Measurements from ENCODE around the gene VAV2.
A peak's percentile ranks its signal among the peaks of the same experiment; 100 is the strongest.

VAV2 gene

GRCh38 chr9:134028076-134028475 lies 36.0 kb upstream of the VAV2 start:
- DNase-seq (ENCODE audit: low read depth), result no peak

GRCh38 chr9:134027561-134027960 lies 35.4 kb upstream of the VAV2 start:
- DNase-seq (ENCODE audit: low read depth), result no peak

GRCh38 chr9:134026981-134027380 lies 34.9 kb upstream of the VAV2 start:
- DNase-seq (ENCODE audit: low read depth), result no peak

GRCh38 chr9:134026581-134026980 lies 34.5 kb upstream of the VAV2 start:
- no peak for DNase-seq (ENCODE audit: low read depth)

- DNase-seq (ENCODE audit: low read depth), result peak; percentile 33
Measured at GRCh38 chr9:134025606-134026541, 33.8 kb upstream of the VAV2 start.

- DNase-seq (ENCODE audit: low read depth), result peak; percentile 85
Measured at GRCh38 chr9:134024828-134025605, 32.9 kb upstream of the VAV2 start, which contains the start of gene BRD3OS. BRD3OS (plus strand) TSS chr9:134025481; CDS start chr9:134026748, 1,267 bp downstream.

GRCh38 chr9:134024214-134024792 lies 32.2 kb upstream of the VAV2 start:
- no peak for DNase-seq (ENCODE audit: low read depth)

- DNase-seq (ENCODE audit: low read depth), result no peak
Measured at GRCh38 chr9:134014946-134015345, 22.8 kb upstream of the VAV2 start.

- no peak for DNase-seq (ENCODE audit: low read depth)
Measured at GRCh38 chr9:134011401-134011800, 19.3 kb upstream of the VAV2 start.

- no peak for DNase-seq (ENCODE audit: low read depth)
Measured at GRCh38 chr9:134010310-134011173, 18.4 kb upstream of the VAV2 start.

- no peak for DNase-seq (ENCODE audit: low read depth)
Measured at GRCh38 chr9:134007571-134007970, 15.4 kb upstream of the VAV2 start.

GRCh38 chr9:134007150-134007549 lies 15.0 kb upstream of the VAV2 start:
- no peak for DNase-seq (ENCODE audit: low read depth)

- DNase-seq (ENCODE audit: low read depth), result no peak
Measured at GRCh38 chr9:134005381-134005780, 13.3 kb upstream of the VAV2 start.

GRCh38 chr9:134004881-134005280 lies 12.8 kb upstream of the VAV2 start:
- DNase-seq (ENCODE audit: low read depth), result no peak

- DNase-seq (ENCODE audit: low read depth), result no peak
Measured at GRCh38 chr9:134004131-134004873, 12.2 kb upstream of the VAV2 start.

- no peak for DNase-seq (ENCODE audit: low read depth)
Measured at GRCh38 chr9:134003237-134003636, 11.1 kb upstream of the VAV2 start.

- DNase-seq (ENCODE audit: low read depth), result no peak
Measured at GRCh38 chr9:134002796-134003195, 10.7 kb upstream of the VAV2 start.

- no peak for DNase-seq (ENCODE audit: low read depth)
Measured at GRCh38 chr9:133999851-134000265, 7.7 kb upstream of the VAV2 start.

- DNase-seq (ENCODE audit: low read depth), result no peak
Measured at GRCh38 chr9:133998915-133999595, 6.9 kb upstream of the VAV2 start.

GRCh38 chr9:133997584-133997983 lies 5.5 kb upstream of the VAV2 start:
- DNase-seq (ENCODE audit: low read depth), result no peak

Data from activated T-cell treated with anti-CD3 and anti-CD28 coated beads for 24 hours (primary cell).